Retina (tissue), 1 donor: ENCODE data around the gene CXCL11.
"Not testable (repeated sequence)": the region's sequence is repeated elsewhere in the genome, so short reads cannot be mapped to it uniquely, and the experiment has no call there.

Experiments used
- DNase-seq: peaks from one replicate; pipeline ENCODE4 v3.0.0-alpha.2; 2016

CXCL11 gene

DNA sequence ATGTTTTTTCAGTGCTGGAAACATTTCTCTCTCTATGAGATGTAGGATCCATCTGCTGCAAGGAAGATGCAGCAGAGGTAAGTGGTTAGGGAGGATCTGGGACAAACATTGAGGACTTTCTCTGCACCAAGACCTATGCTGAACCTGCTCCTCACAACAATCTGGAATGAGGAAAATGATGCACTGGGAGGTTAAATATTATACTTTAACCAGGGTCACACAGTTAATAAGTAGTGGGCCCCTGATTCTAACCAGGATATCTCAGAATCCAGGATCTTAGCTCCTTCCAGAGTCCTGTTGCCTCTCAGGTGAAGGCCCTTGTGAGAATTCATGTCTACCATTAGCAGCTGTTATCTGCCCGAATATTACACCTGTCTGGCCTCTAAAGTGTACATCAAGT lies 35.6 kb downstream of the CXCL11 start:
- DNase-seq, result no peak

DNA sequence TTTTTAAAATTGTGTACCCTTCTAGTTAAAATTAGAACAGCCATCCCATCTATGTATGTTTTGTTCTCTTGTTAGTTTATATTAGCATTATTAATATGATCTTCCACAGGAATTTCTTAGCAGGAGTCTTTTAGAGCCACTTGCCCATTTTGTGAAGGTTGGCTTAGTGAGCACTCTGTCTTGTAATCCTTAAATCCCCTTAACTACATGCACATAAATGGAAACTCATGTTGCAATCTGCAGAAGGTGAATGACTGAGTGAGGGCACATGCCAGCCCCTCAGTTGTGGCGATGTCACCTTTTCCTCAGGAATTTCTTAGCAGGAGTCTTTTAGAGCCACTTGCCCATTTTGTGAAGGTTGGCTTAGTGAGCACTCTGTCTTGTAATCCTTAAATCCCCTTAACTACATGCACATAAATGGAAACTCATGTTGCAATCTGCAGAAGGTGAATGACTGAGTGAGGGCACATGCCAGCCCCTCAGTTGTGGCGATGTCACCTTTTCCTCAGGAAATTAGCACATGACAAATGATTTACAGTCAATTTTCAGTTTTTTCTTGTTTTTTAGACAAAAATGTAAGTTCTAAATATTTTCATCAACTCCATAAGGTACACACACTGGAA lies 37.2 kb downstream of the CXCL11 start:
- DNase-seq, result not testable (repeated sequence)

DNA sequence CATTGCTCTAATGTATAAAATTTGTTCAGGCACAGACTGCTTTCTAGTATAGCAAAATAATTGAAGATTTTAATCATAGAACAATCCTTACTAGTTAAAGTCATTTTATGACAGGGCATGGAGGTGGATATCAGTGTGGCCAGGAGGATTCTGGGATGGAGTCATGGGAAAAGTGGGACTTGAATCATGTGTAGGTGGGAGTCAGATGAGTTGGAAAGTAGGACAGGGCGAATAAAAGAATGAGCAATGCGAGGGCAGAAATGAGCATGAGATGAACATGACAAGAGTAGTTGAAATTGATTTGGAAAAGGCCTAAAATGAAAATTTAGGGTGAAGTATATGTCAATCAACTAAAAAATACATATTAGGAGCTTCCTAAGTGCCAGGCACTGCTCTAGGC lies 37.9 kb downstream of the CXCL11 start:
- DNase-seq, result no peak

DNA sequence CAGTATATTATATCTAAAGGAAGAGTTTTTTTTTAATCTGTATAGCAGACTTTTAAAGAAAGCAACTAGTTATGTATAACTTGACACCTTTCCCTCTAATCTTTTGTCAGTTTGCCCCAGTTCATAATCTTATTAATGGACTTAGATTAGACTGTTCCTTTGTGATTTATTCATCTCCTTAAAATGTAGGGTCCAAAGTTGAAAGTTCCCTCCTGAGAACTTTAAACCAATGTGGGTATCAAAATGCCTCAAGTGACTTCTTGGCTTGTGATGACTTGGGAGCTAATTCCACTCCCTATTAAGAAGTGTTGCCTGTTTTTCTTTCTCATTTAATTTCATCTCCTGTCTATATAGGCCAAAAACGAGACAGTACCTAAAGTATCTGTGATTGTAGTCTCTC lies 38.8 kb downstream of the CXCL11 start:
- DNase-seq, result no peak

DNA sequence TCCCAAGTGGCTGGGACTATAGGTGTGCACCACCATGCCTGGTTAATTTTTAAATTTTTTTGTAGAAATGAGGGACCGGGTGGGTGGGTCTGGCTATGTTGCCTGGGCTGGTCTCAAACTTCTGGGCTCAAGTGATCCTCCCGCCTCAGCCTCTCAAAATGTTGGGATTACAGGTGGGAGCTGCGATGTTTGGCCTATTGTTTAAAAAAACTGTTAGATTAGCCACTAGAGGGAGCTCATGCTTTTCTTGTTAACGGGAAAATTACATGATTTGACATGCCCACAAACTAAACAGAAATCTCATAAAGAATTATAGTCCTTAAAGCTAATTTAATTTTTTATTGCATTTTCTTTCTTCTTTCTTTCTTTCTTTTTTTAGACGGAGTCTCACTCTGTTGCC lies 40.1 kb downstream of the CXCL11 start:
- DNase-seq, result peak; percentile 60

DNA sequence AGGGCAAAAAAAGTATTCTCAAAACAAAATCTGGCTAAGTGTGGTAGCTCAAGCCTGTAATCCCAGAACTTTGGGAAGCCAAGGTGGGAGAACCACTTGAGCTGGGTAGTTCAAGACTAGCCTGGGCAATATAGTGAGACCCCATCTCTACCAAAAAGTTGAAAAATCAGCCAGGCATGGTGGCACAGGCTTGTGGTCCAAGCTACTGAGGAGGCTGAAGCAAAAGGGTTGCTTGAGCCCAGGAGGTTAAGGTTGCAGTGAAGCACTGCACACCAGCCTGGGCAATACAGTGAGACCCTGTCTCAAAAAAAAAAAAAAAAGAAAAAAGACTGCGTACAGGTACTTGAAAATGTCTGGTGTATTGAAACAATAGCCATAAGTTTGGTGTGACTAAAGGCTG lies 43.4 kb downstream of the CXCL11 start:
- DNase-seq, result no peak

DNA sequence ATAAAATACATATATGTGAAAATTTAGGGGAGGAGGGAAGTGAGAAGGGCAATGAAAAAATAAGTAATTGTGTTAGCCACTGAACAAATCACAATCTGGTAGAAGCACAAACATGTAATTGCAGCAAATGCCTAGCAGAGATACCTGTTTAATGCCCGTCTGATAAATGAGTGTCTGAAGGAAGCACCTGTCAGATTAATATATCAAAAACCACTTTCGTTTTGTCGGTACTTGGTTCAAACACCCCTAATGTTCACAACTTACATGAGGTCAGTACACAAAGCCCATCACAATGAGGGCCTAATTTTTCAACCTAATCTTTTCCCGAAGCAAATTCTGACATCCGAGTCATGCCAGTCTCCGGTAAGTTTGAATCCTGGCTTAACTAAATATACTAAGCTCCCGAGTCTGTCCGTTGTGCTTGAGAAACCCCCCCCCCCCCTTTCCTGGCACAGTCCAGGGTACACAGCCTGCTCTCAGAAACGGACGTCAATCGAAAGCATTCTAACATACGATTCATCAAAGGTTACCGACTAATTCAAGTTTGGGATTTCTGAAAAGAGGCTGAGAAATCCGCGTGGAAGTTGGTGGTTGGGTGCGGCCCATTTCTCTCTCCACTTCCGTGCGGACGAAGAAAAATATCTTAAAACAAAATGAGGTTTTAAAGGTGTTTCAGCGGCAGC lies 45.9 kb downstream of the CXCL11 start:
- peak; percentile 5 for DNase-seq

DNA sequence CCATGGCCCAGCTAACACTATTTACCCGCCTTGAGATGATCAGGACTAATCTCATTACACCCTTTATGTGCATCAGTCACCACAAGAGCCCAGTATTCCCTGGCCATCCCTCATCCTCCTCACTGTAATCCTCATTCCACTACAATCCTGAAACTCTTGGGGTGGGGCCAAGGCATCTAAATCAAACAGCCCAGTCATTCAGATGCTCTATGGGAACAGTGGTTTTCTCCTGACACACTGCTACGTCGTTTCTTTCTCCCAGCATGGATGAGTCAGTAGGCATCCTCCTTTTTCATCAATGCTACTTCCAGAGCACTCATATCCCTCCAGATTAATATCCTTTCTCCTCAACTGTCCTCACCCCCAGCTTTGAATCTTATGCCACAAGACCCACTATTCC lies 50.8 kb downstream of the CXCL11 start:
- DNase-seq, result no peak
